MG63 (cell line): ENCODE measurements around the gene IRX5. TPM values are rescaled to one million over a fixed set of nuclear protein-coding genes. Genes with fewer than 3 reads are reported as not detected.

Experiments
- DNase-seq: peaks from one replicate; pipeline ENCODE4 v3.0.0-alpha.2; 2020
- H3K27me3 ChIP-seq: fragments of 250-450 bp; sonication (Bioruptor Pico); 2 replicates; pipeline ENCODE4 v1.5.1; 2020; ENCODE audit warnings: mild to moderate bottlenecking, moderate library complexity
- H3K36me3 ChIP-seq: fragments of 250-450 bp; sonication (Bioruptor Pico); 2 replicates; pipeline ENCODE4 v1.5.1; 2020; ENCODE audit warnings: mild to moderate bottlenecking, moderate library complexity
- H3K4me3 ChIP-seq: fragments of 250-450 bp; sonication (Bioruptor Pico); 2 replicates; pipeline ENCODE4 v1.5.1; 2020; ENCODE audit warnings: mild to moderate bottlenecking, moderate library complexity
- H3K9me3 ChIP-seq: fragments of 250-450 bp; sonication (Bioruptor Pico); 2 replicates; pipeline ENCODE4 v1.5.1; 2020; ENCODE audit warnings: mild to moderate bottlenecking, moderate library complexity
- total RNA-seq: library from RNA; depleted of rRNA; stranded (reverse); fragments of >200 nt; shearing (Covaris generic); gene quantifications from 2 replicates; pipeline ENCODE4 v1.2.3, GENCODE V29; 2014; ENCODE audit warnings: low replicate concordance

The IRX5 gene
- total RNA-seq, 1 experiment from 2014 or later = 16.7 TPM

GRCh38 chr16:54927125-54928015, 3.3 kb upstream of the IRX5 start:
- Histone ChIP-seq H3K36me3 (peaks cover 17% of the 10 kb centered on the region), H3K4me3 (peak overlapping the region; percentile 74), H3K27me3 (no peaks in the 10 kb centered on the region), H3K9me3 (no peaks in the 10 kb centered on the region)
- no peak for DNase-seq

GRCh38 chr16:54928016-54928356, 2.7 kb upstream of the IRX5 start:
- Histone ChIP-seq H3K27me3 (no peaks in the 10 kb centered on the region), H3K36me3 (peaks cover 18% of the 10 kb centered on the region), H3K4me3 (peak overlapping the region; percentile 74), H3K9me3 (no peaks in the 10 kb centered on the region)
- peak; percentile 57 for DNase-seq

DNA sequence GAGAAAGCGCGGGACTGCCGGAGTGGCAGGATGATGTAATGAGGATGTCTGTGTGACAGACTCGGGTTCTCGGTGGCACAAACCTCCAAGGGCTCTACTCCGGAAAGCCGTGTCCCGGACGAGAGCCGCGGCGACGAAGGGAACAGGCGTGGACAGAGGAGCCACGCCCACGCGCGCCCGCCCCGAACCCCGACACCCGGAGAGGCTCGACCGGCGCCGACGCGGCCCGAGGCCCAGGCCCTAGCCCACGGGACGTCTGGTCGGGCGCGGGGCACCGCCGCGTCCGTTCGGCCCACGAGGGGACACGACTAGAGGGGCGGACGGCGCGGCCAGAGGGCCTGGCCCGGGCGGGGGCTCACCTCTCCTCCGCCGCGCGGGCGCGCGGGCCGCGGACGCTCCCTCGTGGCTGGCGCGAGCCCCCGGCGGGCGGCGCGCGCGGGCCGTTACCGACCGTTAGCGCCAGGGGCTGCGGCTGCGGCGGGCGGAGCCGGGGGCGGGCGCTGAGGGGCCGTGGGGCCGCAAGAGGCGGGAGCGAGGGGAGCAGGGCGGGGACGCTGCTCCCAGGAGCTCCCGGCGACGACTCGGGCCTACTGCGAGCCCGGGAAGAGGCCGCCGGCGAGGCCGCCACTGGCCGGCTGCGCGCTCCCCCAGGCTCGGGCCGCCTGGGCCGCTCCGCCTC, 2.1 kb upstream of the IRX5 start:
- Histone ChIP-seq H3K9me3 (no peaks in the 10 kb centered on the region), H3K4me3 (peak overlapping the region; percentile 74), H3K27me3 (no peaks in the 10 kb centered on the region), H3K36me3 (peaks cover 16% of the 10 kb centered on the region)
- DNase-seq = peak; percentile 90

- peaks cover 22% of the 10 kb centered on the region for H3K36me3 ChIP-seq
- H3K27me3 ChIP-seq = no peaks in the 10 kb centered on the region
- DNase-seq = peak; percentile 100
- peak overlapping the region; percentile 74 for H3K4me3 ChIP-seq
- H3K9me3 ChIP-seq = no peaks in the 10 kb centered on the region
These were observed 1.3 kb upstream of the IRX5 start for GRCh38 chr16:54929090-54930004.

DNA sequence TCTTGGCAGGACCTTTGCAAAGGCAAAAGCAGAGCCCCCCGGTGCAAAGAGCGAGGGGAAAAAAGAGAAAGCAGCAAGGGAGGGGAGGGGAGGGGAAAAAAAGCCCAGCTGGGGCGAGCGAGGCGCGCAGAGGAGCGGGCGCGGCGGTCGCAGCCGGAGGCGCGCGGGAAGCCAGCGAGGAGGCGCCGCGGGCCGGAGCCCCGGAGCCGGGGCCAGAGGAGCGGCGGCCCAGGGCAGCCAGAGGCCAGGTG, 129 bp downstream of the IRX5 start:
- Histone ChIP-seq H3K36me3 (peaks cover 33% of the 10 kb centered on the region), H3K9me3 (no peaks in the 10 kb centered on the region), H3K27me3 (no peaks in the 10 kb centered on the region), H3K4me3 (peak overlapping the region; percentile 74)
- DNase-seq = no peak

DNA sequence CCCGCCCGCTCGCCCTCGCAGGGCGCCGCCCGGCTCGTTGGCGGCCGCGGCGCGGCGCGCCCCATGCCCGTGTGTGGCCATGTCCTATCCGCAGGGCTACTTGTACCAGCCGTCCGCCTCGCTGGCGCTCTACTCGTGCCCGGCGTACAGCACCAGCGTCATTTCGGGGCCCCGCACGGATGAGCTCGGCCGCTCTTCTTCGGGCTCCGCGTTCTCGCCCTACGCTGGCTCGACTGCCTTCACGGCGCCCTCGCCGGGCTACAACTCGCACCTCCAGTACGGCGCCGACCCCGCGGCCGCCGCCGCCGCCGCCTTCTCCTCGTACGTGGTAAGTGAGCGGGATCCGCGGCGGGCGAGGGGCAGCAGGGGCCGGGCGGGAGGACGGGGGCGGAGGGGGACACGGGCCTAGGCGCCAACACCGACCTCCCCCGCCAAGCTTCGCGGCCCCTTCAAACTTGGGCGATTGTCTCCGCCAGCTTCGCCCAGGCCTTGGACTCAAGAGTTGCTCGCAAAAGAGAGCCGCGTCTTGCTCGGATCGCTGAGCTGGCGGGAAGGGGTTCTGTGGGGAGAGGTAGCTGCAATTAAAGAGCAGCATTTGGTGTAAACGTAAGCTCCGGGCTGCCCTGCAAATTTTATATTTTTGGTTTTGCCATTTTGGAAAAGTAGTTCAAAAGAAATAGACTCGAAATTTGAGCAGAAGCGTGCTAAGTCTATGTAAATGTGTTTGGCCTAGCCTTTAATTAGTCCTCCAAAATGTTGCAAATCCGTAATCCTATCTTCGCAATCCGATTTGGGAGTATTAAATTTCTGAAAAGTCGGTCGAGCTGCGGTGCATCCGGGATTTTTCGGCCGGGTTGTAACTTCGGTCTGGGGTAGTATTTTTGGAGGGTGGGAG, 702 bp downstream of the IRX5 start:
- peak; percentile 79 for DNase-seq
- Histone ChIP-seq H3K36me3 (peaks cover 37% of the 10 kb centered on the region), H3K4me3 (peak overlapping the region; percentile 74), H3K9me3 (no peaks in the 10 kb centered on the region), H3K27me3 (no peaks in the 10 kb centered on the region)

- no peaks in the 10 kb centered on the region for H3K9me3 ChIP-seq
- H3K36me3 ChIP-seq = peaks cover 44% of the 10 kb centered on the region
- H3K4me3 ChIP-seq = peak overlapping the region; percentile 74
- DNase-seq = peak; percentile 66
- no peaks in the 10 kb centered on the region for H3K27me3 ChIP-seq
These were observed 1.5 kb downstream of the IRX5 start for GRCh38 chr16:54932021-54932660.

DNA sequence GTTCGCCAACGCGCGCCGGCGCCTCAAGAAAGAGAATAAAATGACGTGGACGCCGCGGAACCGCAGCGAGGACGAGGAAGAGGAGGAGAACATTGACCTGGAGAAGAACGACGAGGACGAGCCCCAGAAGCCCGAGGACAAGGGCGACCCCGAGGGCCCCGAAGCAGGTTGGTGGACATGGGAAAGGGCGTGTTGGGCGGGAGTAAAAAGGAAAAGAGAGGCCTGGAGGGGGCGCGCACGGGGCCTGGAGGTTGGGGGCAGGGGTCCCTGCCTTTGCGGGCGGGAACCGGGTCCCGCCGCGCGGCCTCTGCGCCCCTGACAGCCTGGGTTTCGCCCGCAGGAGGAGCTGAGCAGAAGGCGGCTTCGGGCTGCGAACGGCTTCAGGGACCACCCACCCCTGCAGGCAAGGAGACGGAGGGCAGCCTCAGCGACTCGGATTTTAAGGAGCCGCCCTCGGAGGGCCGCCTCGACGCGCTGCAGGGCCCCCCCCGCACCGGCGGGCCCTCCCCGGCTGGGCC, 2.1 kb downstream of the IRX5 start:
- H3K9me3 ChIP-seq = no peaks in the 10 kb centered on the region
- H3K36me3 ChIP-seq = peaks cover 51% of the 10 kb centered on the region
- no peaks in the 10 kb centered on the region for H3K27me3 ChIP-seq
- H3K4me3 ChIP-seq = peak overlapping the region; percentile 74
- DNase-seq = peak; percentile 80

DNA sequence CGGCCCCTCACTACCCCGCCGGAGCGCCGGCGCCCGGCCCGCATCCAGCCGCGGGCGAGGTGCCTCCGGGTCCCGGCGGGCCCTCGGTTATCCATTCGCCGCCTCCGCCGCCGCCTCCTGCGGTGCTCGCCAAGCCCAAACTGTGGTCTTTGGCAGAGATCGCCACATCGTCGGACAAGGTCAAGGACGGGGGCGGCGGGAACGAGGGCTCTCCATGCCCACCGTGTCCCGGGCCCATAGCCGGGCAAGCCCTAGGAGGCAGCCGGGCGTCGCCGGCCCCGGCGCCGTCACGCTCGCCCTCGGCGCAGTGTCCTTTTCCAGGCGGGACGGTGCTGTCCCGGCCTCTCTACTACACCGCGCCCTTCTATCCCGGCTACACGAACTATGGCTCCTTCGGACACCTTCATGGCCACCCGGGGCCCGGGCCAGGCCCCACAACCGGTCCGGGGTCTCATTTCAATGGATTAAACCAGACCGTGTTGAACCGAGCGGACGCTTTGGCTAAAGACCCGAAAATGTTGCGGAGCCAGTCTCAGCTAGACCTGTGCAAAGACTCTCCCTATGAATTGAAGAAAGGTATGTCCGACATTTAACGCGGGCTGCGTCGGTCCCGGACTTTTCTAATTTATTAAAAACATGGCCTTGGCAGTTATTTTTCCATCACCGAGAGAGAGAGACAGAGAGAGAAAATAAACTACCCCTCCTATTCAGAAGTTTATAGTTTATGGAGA, 2.8 kb downstream of the IRX5 start:
- peak; percentile 63 for DNase-seq
- Histone ChIP-seq H3K36me3 (peaks cover 53% of the 10 kb centered on the region), H3K4me3 (peak overlapping the region; percentile 74), H3K9me3 (no peaks in the 10 kb centered on the region), H3K27me3 (no peaks in the 10 kb centered on the region)

DNA sequence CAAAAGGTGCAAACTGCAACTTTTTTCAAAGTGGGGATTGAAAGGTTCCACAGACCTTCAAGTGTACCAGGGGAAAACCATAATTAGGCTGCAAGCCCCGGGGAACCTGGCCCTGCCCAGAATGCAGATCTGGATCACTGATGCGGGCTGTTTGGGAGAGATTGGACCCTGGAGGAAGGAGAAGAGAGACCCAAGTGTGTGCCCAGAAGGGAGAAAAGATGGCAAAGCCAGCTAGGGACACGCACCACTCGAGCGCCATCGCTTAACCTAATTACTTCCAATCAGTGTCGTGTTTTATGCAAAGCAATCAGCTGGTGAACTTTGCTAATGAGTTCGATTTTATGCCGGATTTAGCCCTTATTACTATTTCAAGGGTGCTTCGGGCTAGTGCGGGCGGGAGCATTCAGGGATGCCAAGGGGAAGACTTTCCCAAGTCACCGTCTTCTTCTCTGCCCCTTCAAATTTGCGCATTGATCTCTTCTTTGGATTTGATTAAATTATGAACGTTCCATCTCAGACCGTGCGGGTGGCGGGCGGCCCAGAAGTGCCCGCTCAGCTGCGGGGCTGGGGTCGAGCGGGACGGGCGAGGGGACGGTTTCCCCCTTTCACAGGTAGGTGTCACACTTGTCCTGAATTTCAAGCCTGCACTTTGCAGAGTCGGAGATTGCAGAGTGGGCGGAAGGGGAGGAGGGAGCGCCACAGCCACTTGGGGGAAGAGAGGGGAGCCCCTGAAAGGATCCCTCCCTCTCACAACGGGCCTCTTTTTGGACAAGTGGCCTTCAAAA, 4.0 kb downstream of the IRX5 start:
- no peaks in the 10 kb centered on the region for H3K27me3 ChIP-seq
- peak; percentile 79 for DNase-seq
- H3K9me3 ChIP-seq = no peaks in the 10 kb centered on the region
- H3K4me3 ChIP-seq = peak overlapping the region; percentile 74
- H3K36me3 ChIP-seq = peaks cover 63% of the 10 kb centered on the region

GRCh38 chr16:54935266-54935968, 4.8 kb downstream of the IRX5 start:
- peak; percentile 58 for DNase-seq
- Histone ChIP-seq H3K9me3 (no peaks in the 10 kb centered on the region), H3K36me3 (peaks cover 70% of the 10 kb centered on the region), H3K27me3 (no peaks in the 10 kb centered on the region), H3K4me3 (peak overlapping the region; percentile 74)

DNA sequence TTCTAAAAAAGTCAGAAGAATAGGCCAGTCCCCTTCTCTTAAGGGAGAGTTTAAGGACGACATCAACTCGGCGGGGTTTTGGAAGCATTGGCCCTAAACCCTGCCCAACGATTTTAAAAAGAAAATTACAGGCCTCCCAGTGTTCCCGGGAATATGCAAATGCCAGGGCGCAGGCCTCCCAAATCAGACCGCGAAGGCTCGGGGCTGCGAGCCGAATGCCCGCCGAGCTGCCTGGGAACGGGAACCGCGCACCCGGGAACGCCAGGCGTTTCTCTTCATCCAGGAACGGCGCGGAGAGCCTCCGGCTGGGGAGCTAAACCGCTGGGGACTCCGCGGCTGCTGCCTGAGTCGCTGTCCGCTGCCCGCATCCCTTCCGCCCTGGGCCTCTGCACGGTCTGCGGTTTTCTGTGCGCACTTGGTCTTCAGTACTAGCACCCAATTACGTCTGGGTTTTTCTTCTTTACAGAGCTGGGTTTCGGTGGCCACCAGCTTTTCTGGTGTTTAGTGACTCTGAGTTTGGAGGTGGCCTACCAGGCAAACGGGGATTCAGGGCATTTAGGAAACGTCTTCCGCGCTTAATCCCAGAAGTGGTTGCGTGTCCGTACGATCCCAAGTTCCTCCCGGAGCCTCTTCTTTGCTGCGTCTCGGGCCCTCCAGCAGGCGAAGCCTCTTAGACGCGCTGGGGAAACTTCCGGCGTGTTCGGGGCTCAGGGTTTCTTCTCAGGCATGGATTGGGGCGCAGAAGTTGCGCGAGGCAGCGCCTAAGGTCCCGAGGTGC, 5.7 kb downstream of the IRX5 start:
- Histone ChIP-seq H3K27me3 (no peaks in the 10 kb centered on the region), H3K4me3 (peak overlapping the region; percentile 74), H3K9me3 (no peaks in the 10 kb centered on the region), H3K36me3 (peaks cover 70% of the 10 kb centered on the region)
- peak; percentile 87 for DNase-seq

GRCh38 chr16:54936979-54937670, 6.5 kb downstream of the IRX5 start:
- DNase-seq = no peak
- Histone ChIP-seq H3K4me3 (no peak overlapping the region), H3K36me3 (peaks cover 70% of the 10 kb centered on the region), H3K27me3 (no peaks in the 10 kb centered on the region), H3K9me3 (no peaks in the 10 kb centered on the region)
